Activated T-helper 1 cell treated with anti-CD3 and anti-CD28 coated beads, Interleukin-12 subunit alpha, Interleukin-12 subunit beta, Interleukin-2, Interleukin-4 antibody, amounts not matched to agents 30 ng/mL and 10 ng/mL and 1 ng/mL, durations not matched to agents 14 hours and 24 hours and 36 hours (primary cell): ENCODE results near the gene APMAP. TPM values are rescaled to one million over a fixed set of nuclear protein-coding genes. Genes with fewer than 3 reads are reported as not detected.
A peak's percentile ranks its signal among the peaks of the same experiment; 100 is the strongest.

ENCODE experiments used
- DNase-seq: peaks from one replicate; pipeline ENCODE4 v3.0.0; 2021; ENCODE audit warnings: low spot score
- H3K27ac Mint-ChIP-seq: one replicate; pipeline ENCODE4 v1.8.0; 2021; ENCODE audit warnings: mild to moderate bottlenecking, mixed read lengths
- H3K27me3 Mint-ChIP-seq: one replicate; pipeline ENCODE4 v1.8.0; 2022; ENCODE audit warnings: mild to moderate bottlenecking, moderate library complexity, mixed read lengths; ENCODE audit not compliant: insufficient read depth
- H3K36me3 Mint-ChIP-seq: one replicate; pipeline ENCODE4 v1.8.0; 2021; ENCODE audit warnings: low read depth, mixed read lengths
- H3K4me1 Mint-ChIP-seq: one replicate; pipeline ENCODE4 v1.8.0; 2021; ENCODE audit warnings: low read depth, mixed read lengths
- H3K4me3 Mint-ChIP-seq: one replicate; pipeline ENCODE4 v1.8.0; 2021; ENCODE audit warnings: mild to moderate bottlenecking, moderate library complexity, mixed read lengths
- H3K9me3 Mint-ChIP-seq: one replicate; pipeline ENCODE4 v1.8.0; 2021; ENCODE audit warnings: mixed read lengths
- intact Hi-C: fragments of 100-400 bp; cut with micrococcal nuclease; formaldehyde crosslinking; loops from one replicate; pipeline ENCODE4 v1.15.1; 2024
- total RNA-seq: library from RNA; stranded (reverse); gene quantifications from 2 replicates; pipeline ENCODE4 v1.2.3, GENCODE V29; 2022

The APMAP gene
- total RNA-seq, 1 donor from 2014 or later = 58.7 TPM

DNA sequence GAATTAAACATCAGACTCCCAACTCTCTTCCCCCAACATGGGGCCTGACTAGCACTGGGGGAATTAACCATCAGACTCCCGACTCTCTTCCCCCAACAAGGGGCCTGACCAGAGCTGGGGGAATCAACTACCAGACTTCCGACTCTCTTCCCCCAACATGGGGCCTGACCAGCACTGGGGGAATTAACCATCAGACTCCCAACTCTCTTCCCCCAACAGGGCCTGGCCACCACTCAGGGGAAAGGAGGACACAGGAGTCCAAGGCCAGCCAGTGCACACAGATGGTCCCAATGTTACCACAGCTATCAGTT, 30.4 kb downstream of the APMAP start:
- peaks cover 71% of the 10 kb centered on the region for H3K36me3 Mint-ChIP-seq
- H3K27ac Mint-ChIP-seq = peak overlapping the region; percentile 48
- H3K4me3 Mint-ChIP-seq = no peak overlapping the region
- no peaks in the 10 kb centered on the region for H3K27me3 Mint-ChIP-seq
- H3K9me3 Mint-ChIP-seq = no peaks in the 10 kb centered on the region
- intact Hi-C loops = no loop called here
- no peak for DNase-seq
- H3K4me1 Mint-ChIP-seq = peaks cover 24% of the 10 kb centered on the region

DNA sequence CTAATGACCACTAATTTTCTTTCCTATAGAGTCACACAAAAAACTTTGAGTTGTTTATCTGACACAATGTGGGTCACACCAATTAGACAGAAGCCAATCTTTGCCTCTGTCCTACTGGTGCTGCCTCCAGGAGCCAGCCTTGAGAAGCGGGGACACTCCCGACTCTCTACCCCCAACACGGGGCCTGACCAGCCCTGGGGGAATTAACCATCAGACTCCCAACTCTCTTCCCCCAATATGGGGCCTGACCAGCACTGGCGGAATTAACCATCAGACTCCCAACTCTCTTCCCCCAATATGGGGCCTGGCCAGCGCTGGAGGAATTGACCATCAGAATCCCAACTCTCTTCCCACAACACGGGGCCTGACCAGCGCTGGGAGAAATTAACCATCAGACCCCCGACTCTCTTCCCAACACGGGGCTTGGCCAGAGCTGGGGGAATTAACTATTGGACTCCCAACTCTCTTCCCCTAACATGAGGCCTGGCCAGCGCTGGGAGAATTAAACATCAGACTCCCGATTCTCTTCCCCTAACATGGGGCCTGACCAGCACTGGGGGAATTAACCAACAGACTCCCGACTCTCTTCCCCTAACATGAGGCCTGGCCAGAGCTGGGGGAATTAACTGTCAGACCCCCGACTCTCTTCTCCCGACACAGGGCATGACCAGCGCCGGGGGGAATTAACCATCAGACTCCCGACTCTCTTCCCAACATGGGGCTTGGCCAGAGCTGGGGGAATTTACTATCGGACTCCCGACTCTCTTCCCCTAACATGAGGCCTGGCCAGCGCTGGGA, 31.0 kb downstream of the APMAP start:
- no peaks in the 10 kb centered on the region for H3K27me3 Mint-ChIP-seq
- no peaks in the 10 kb centered on the region for H3K9me3 Mint-ChIP-seq
- intact Hi-C loops = no loop called here
- H3K4me1 Mint-ChIP-seq = peaks cover 24% of the 10 kb centered on the region
- no peak for DNase-seq
- no peak overlapping the region for H3K4me3 Mint-ChIP-seq
- peaks cover 72% of the 10 kb centered on the region for H3K36me3 Mint-ChIP-seq
- peak overlapping the region; percentile 48 for H3K27ac Mint-ChIP-seq

- Mint-ChIP-seq H3K36me3 (peaks cover 69% of the 10 kb centered on the region), H3K4me3 (no peak overlapping the region), H3K4me1 (peaks cover 24% of the 10 kb centered on the region), H3K27me3 (no peaks in the 10 kb centered on the region), H3K9me3 (no peaks in the 10 kb centered on the region), H3K27ac (peak overlapping the region; percentile 78)
- no peak for DNase-seq
- intact Hi-C loops = no loop called here
Measured at GRCh38 chr20:24960861-24961260, 31.7 kb downstream of the APMAP start.

DNA sequence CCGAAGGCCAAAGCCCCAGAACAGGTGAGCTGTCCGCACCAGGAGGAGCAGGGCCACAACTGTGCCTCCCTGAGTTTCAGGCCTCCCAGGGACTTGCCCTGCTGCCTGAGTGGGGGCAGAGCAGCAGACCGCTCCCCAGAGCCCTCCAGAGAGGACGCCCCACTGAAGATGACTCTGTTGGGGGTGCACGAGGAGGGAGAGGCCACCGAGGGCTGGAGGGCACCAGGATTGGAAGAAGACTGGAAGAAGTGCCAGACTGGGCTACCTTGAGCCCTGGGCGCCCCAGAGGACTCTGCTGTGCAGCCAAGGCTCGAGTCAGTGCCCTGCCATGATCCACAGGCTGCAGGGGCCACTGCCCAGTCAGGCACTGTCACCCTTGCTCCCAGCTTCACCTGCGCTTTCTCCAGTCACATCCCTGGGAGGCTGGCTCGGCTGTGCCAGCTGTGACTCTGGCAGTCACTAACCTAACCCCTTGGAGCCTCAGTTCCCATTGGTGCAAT, 32.2 kb downstream of the APMAP start:
- Mint-ChIP-seq H3K27ac (peak overlapping the region; percentile 78), H3K36me3 (peaks cover 70% of the 10 kb centered on the region), H3K27me3 (no peaks in the 10 kb centered on the region), H3K4me3 (no peak overlapping the region), H3K4me1 (peaks cover 19% of the 10 kb centered on the region), H3K9me3 (no peaks in the 10 kb centered on the region)
- intact Hi-C loops = no loop called here
- no peak for DNase-seq

DNA sequence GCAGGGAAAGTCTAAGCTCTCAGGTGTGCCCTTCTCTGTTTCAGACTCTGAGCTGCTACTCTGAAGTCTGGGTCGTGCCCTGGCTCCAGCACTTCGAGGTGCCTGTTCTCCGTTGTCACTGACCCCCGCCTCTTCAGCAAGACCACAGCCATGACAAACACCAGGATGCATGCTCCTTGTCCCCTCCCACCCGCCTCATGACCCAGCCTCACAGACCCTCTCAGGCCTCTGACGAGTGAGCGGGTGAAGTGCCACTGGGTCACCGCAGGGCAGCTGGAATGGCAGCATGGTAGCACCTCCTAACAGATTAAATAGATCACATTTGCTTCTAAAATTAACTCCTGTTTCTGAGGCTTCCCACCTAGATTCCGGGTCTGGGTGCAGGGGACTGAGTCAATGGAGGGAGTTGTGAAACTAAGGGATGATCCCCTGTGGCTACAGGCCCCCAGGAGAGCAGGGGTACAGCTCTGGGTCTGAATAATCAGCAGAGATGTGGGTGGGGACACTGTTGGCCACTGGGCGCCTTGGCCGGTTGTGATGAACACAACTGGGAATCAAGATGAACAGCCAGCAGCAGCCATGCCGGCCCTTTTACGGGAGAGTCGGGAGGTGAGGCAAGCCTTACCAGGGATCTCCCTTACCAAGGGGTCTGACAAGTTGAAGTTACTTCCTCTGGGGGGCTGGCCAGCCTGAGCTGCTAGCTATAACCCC, 32.8 kb downstream of the APMAP start:
- no peaks in the 10 kb centered on the region for H3K9me3 Mint-ChIP-seq
- H3K4me3 Mint-ChIP-seq = no peak overlapping the region
- no peak overlapping the region for H3K27ac Mint-ChIP-seq
- peaks cover 19% of the 10 kb centered on the region for H3K4me1 Mint-ChIP-seq
- peaks cover 70% of the 10 kb centered on the region for H3K36me3 Mint-ChIP-seq
- DNase-seq = no peak
- intact Hi-C loops = no loop called here
- no peaks in the 10 kb centered on the region for H3K27me3 Mint-ChIP-seq

DNA sequence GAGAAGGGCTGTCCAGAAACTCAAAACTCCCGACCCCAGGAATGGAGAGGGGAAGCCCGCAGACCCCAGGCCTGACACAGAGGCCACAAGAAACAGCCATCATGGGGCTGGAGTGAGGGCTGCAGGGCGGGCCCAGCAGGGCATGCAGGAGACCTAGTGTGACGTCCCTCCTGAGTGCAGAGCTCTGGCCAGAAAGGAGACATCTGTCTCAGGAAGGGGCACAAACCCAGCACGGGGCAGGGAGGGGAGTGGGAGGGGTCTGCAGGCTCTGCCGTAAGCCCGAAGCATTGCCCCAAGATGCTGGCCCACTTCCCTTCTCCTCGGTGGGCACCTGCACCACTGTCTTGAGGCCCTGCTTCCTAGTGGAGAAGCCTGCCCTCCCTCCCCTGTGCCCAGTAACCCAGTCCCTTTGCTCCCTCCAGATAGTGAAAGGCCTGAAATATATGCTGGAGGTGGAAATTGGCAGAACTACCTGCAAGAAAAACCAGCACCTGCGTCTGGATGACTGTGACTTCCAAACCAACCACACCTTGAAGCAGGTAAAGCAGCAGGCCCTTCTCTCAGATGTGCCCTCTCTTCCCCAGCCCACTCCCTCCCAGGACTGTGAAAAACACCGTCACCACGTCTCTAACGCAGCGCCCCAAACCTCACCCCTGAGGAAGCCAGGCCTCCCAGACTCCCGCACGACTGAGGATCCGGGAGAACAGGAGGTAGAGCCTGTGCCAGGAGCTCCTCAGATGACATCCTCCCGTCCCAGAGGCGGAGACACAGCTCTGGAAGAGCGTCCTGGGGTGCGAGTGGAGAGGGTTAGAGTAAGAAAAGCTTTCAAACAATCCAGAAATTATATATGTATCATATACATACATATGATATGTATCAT, 33.8 kb downstream of the APMAP start:
- no peak for DNase-seq
- Mint-ChIP-seq H3K36me3 (peaks cover 72% of the 10 kb centered on the region), H3K4me3 (no peak overlapping the region), H3K9me3 (no peaks in the 10 kb centered on the region), H3K27ac (peak overlapping the region; percentile 4), H3K4me1 (peaks cover 23% of the 10 kb centered on the region), H3K27me3 (no peaks in the 10 kb centered on the region)
- intact Hi-C loops = no loop called here

- H3K27me3 Mint-ChIP-seq = no peaks in the 10 kb centered on the region
- peaks cover 68% of the 10 kb centered on the region for H3K36me3 Mint-ChIP-seq
- H3K4me3 Mint-ChIP-seq = no peak overlapping the region
- H3K27ac Mint-ChIP-seq = peak overlapping the region; percentile 40
- no peaks in the 10 kb centered on the region for H3K9me3 Mint-ChIP-seq
- intact Hi-C loops = no loop called here
- no peak for DNase-seq
- peaks cover 33% of the 10 kb centered on the region for H3K4me1 Mint-ChIP-seq
Measured at GRCh38 chr20:24957326-24958016, 35.1 kb downstream of the APMAP start.

DNA sequence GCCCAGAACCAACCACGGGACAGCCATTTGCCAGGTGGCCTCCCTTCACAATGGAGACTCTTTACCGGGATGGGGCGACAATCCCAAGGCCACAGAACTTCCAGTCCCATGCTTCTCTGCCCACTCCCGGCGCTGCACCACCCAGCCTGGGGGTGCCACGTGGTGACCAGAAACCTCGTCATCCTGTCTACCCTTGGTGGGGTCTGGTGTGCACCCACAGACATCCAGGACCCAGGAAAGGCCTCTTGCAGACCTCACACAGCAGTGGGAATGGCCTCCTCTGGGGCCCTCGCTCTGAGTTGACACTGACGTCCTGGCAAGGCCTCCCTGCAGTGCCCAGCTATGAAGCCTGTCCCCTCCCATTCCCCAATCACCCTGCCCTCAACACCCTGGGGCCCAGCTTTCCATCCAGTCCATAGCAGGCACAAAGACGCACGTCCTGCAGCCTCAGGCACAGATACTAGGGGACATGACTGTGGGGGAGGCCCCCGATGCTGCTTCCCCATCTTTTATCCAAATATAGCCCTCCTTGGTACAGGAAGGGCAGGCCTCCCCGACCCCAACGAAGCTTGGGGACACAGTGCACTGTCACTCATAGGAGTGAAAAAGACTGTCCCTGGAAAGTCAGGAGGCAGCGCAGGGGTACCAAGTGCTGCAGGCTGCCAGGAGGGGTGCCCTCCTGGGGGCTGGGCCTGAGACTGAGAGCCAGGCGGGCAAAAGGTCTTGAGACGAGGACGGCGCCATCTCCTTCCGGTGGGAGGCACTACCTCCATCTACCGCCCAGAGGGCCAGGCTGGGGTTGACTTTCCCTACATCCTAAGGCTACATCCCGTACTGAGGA, 36.3 kb downstream of the APMAP start:
- H3K27me3 Mint-ChIP-seq = no peaks in the 10 kb centered on the region
- H3K9me3 Mint-ChIP-seq = no peaks in the 10 kb centered on the region
- no peak for DNase-seq
- peaks cover 66% of the 10 kb centered on the region for H3K36me3 Mint-ChIP-seq
- intact Hi-C loops = no loop called here
- H3K4me1 Mint-ChIP-seq = peaks cover 43% of the 10 kb centered on the region
- no peak overlapping the region for H3K4me3 Mint-ChIP-seq
- H3K27ac Mint-ChIP-seq = peak overlapping the region; percentile 55

DNA sequence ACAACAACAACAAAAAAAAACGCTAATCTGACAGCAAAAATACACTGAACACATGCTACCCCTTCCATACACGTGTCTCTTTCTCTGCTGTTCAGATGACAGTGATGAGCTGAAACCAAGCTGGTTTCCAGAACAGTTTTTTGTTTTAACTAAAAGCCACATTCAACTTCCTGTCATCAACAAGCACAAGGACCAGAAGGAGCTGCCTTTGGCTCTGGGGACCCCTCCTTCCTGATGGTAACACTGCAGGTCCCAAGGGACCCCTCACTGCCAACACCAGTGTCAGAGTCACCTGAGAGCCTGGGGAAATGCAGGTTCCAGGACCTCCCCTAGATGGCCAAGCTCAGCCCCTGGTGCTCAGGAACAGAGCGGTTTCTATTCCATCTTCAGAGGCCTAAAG, 37.5 kb downstream of the APMAP start:
- H3K27me3 Mint-ChIP-seq = no peaks in the 10 kb centered on the region
- peak overlapping the region; percentile 64 for H3K27ac Mint-ChIP-seq
- peak; percentile 29 for DNase-seq
- H3K36me3 Mint-ChIP-seq = peaks cover 66% of the 10 kb centered on the region
- intact Hi-C loops = no loop called here
- H3K4me3 Mint-ChIP-seq = peak overlapping the region; percentile 68
- no peaks in the 10 kb centered on the region for H3K9me3 Mint-ChIP-seq
- peaks cover 44% of the 10 kb centered on the region for H3K4me1 Mint-ChIP-seq

DNA sequence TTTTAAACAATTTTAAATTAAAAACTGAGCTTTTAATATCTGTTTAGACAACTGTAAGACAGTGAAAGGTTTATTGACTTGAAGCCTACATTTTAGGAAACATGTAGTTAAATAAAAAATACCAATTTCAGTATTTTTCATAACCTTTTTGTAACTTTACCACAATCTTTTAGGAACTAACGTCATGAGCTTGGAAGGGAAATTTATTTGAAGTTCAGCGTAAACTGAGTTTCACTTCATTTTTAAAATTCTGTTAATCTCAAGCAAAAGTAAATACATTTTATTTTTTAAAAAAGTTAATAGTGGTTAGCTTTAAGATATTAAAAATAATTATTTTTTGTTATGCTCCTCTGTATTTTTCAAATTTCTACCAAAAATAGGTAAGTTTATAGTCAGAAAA, 38.0 kb downstream of the APMAP start:
- Mint-ChIP-seq H3K9me3 (no peaks in the 10 kb centered on the region), H3K27me3 (no peaks in the 10 kb centered on the region), H3K27ac (peak overlapping the region; percentile 67), H3K4me1 (peaks cover 46% of the 10 kb centered on the region), H3K4me3 (peak overlapping the region; percentile 68), H3K36me3 (peaks cover 63% of the 10 kb centered on the region)
- DNase-seq = no peak
- intact Hi-C loops = no loop called here

GRCh38 chr20:24954151-24954550, 38.4 kb downstream of the APMAP start:
- intact Hi-C loops = no loop called here
- Mint-ChIP-seq H3K4me3 (peak overlapping the region; percentile 39), H3K36me3 (peaks cover 59% of the 10 kb centered on the region), H3K9me3 (no peaks in the 10 kb centered on the region), H3K27me3 (no peaks in the 10 kb centered on the region), H3K4me1 (peaks cover 49% of the 10 kb centered on the region), H3K27ac (peak overlapping the region; percentile 67)
- no peak for DNase-seq
